GM12872 (cell line): ENCODE results near the gene NCOR2.

ENCODE experiments used
- CTCF ChIP-seq: IDR thresholded peaks from 3 replicates; pipeline ENCODE4 v1.5.1; 2011; ENCODE audit warnings: low read depth, mild to moderate bottlenecking, low read length, moderate library complexity; ENCODE audit not compliant: insufficient read depth

Gene NCOR2

DNA sequence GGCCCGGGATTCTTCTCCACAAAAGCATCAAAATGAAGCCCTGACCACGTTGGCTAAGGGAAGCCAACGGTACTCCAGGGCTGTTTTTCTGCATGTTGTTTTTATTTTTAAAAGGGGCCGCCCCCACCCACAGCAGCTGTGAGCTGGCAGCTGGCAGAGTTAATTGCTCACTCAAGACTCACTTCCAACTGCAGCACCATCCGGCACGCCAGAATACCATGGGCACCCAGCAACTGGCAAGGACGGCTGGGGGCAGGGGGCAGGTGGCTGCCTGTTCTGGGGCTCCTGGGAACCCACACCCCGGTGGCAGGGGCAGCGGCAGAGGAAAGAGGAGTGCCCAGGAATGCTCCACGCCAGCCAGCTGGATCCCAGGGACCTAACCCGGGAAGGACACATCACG, 44.3 kb downstream of the NCOR2 start:
- TF ChIP-seq CTCF = no peak

- no peak for TF ChIP-seq CTCF
Measured at GRCh38 chr12:124520907-124521306, 46.5 kb downstream of the NCOR2 start.

GRCh38 chr12:124520265-124520701, 47.1 kb downstream of the NCOR2 start:
- no peak for TF ChIP-seq CTCF

GRCh38 chr12:124519746-124520145, 47.7 kb downstream of the NCOR2 start:
- TF ChIP-seq CTCF = no peak

DNA sequence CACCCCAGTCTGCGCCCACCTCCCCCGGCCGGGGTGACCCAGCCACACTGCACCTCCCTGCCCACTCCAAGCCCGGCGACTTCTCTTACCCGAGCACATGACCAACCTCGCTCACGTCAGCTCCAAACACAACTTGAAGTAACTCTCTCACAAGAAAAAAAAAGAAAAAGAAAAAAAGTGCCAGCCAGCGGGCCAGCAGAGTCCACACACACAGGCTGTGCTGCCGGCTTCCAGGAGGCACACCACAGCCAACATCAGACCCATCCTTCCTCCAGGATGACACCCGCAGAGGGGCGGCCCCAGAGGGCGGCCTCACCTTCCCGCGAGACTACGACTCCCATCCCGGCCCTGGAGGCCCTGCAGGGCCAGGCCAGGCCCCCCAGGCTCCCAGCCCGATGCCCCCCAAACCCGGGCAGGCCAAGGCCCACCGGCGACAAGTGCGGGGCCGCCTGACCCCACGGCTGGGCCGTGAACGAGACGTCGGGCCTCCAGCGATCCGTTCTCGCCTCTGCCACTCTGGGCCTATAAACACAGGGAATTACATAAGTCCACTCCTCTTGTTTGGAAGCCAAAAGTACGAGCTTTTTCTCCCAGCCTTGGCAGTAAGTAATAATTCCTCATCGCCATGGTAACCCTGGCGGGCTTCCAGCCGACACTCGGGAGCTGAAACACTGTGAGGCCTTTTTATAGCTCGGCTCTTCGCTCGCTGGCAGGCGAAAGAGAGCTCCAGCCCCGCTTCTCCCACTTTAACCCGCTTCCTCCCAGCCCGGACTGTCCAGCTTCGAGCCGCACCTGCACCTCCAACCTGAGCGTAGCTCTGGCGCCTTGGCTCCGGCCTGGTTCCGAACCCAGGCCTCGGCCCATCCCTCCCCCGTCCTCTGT, 49.1 kb downstream of the NCOR2 start:
- TF ChIP-seq CTCF = no peak
